ENCODE measurements around the gene PABPN1. TPM values are rescaled to one million over a fixed set of nuclear protein-coding genes. Genes with fewer than 3 reads are reported as not detected.
A peak's percentile ranks its signal among the peaks of the same experiment; 100 is the strongest.

PABPN1 gene
- polyA plus RNA-seq, 1 donor, result 199 TPM

DNA sequence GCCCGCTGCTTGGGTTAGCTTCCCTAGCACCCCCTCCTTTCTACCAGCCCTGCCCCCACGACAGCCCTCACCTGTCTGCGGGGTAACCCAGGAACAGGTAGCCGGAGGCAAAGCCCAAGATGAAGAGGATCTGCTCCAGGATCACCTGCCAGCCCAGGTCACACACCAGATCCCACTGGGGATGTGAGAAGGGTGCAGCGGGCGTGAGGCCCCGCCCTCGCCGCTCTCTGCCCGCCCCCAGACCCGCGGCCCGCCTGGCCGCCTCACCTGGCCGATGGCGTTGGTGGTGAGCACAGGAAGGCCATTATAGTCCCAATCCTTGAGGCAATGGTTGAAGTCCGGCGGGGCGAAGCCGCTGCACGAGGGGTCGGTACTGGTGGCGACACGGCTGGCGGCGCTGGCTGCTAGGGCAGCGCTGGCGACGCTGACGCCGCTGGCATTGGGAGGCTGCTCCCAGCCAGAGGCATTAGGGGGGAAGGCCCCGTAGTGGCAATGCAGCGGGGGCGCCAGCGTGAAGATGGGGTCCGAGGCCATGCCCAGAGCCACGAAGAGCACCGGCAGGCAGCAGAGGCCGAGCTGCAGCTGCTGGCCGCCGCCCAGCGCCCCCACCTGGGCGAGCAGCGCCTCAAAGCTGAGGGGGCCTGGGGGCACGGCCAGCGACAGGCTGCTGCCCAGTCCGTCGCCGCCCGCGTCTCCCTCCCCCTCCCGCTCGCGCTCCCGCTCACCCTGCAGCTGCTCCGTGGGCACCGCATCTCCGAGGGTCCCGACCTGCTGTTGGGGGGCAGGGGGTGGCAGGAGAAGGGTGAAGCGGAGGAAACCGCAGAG is 30.6 kb downstream of the PABPN1 start:
- Histone ChIP-seq H3K27ac (ENCODE audit: low read length) (no peak overlapping the region), H3K4me1 (ENCODE audit: control insufficient read depth, insufficient read depth, low read length) (peaks cover 6% of the 10 kb centered on the region), H3K27me3 (ENCODE audit: control insufficient read depth, insufficient read depth, low read length) (peaks cover 17% of the 10 kb centered on the region), H3K36me3 (ENCODE audit: control insufficient read depth, insufficient read depth, low read length) (peaks cover 3% of the 10 kb centered on the region), H3K9me3 (ENCODE audit: control insufficient read depth, low read depth, low read length) (no peaks in the 10 kb centered on the region), H3K4me3 (ENCODE audit: low read length) (peak overlapping the region; percentile 60)
- peak in 1 of 2 donors; percentile 41 for DNase-seq
- WGBS (ENCODE audit: insufficient coverage, low lambda C conversion rate), result no CpG with 5 or more reads among the region's 61 CpGs

GRCh38 chr14:23352506-23353432 is 31.5 kb downstream of the PABPN1 start, which contains the start of gene SLC22A17:
Gene SLC22A17 (minus strand): TSS chr14:23352887.
- Histone ChIP-seq H3K36me3 (ENCODE audit: control insufficient read depth, insufficient read depth, low read length) (peaks cover 5% of the 10 kb centered on the region), H3K9me3 (ENCODE audit: control insufficient read depth, low read depth, low read length) (no peaks in the 10 kb centered on the region), H3K27ac (ENCODE audit: low read length) (peak within 1 kb of the TSS; percentile 27), H3K4me1 (ENCODE audit: control insufficient read depth, insufficient read depth, low read length) (peaks cover 6% of the 10 kb centered on the region), H3K27me3 (ENCODE audit: control insufficient read depth, insufficient read depth, low read length) (peaks cover 17% of the 10 kb centered on the region), H3K4me3 (ENCODE audit: low read length) (peak within 1 kb of the TSS; percentile 60)
- WGBS (ENCODE audit: insufficient coverage, low lambda C conversion rate), result no CpG with 5 or more reads among the region's 42 CpGs
- peak; percentile 88 to 89 for DNase-seq

GRCh38 chr14:23353433-23353780 is 32.1 kb downstream of the PABPN1 start:
- no peak overlapping the region for H3K27ac ChIP-seq (ENCODE audit: low read length)
- no CpG with 5 or more reads among the region's 5 CpGs for WGBS (ENCODE audit: insufficient coverage, low lambda C conversion rate)
- peaks cover 17% of the 10 kb centered on the region for H3K27me3 ChIP-seq (ENCODE audit: control insufficient read depth, insufficient read depth, low read length)
- H3K4me1 ChIP-seq (ENCODE audit: control insufficient read depth, insufficient read depth, low read length), result peaks cover 6% of the 10 kb centered on the region
- no peaks in the 10 kb centered on the region for H3K9me3 ChIP-seq (ENCODE audit: control insufficient read depth, low read depth, low read length)
- H3K36me3 ChIP-seq (ENCODE audit: control insufficient read depth, insufficient read depth, low read length), result peaks cover 2% of the 10 kb centered on the region
- no peak for DNase-seq
- no peak overlapping the region for H3K4me3 ChIP-seq (ENCODE audit: low read length)

- peaks cover 17% of the 10 kb centered on the region for H3K27me3 ChIP-seq (ENCODE audit: control insufficient read depth, insufficient read depth, low read length)
- no peak overlapping the region for H3K27ac ChIP-seq (ENCODE audit: low read length)
- no peak overlapping the region for H3K4me3 ChIP-seq (ENCODE audit: low read length)
- peaks cover 11% of the 10 kb centered on the region for H3K36me3 ChIP-seq (ENCODE audit: control insufficient read depth, insufficient read depth, low read length)
- peaks cover 6% of the 10 kb centered on the region for H3K4me1 ChIP-seq (ENCODE audit: control insufficient read depth, insufficient read depth, low read length)
- no peak for DNase-seq
- no CpG with 5 or more reads among the region's 6 CpGs for WGBS (ENCODE audit: insufficient coverage, low lambda C conversion rate)
- H3K9me3 ChIP-seq (ENCODE audit: control insufficient read depth, low read depth, low read length), result no peaks in the 10 kb centered on the region
Observed at GRCh38 chr14:23354990-23355389, 33.7 kb downstream of the PABPN1 start.

DNA sequence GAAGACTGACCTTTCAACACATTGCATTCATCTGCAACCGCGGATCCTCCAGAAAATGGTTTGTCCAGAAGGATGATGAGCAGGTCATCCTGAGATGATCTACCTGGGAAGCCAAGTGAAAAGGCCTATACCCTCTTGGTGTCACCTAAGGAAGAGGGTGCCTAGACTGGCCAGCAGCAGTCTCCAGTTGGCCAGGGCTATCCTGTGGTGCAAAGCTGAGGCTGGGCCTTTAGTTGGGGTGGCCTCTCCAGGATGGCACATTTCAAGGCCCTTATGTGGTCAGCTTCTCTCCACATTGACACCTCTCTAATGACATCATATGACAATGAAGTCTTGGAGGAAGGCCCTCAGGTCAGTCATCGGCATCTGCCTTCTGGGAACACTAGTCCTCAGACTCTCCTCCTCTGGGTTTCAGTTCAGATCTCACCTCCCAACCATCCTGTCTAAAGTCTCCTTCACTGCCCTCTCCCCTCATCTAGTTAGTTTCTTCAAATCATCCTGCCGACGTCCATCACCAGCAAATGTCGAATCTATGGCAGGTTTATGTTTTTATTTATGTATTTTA is 34.7 kb downstream of the PABPN1 start:
- no CpG with 5 or more reads among the region's 6 CpGs for WGBS (ENCODE audit: insufficient coverage, low lambda C conversion rate)
- peaks cover 17% of the 10 kb centered on the region for H3K27me3 ChIP-seq (ENCODE audit: control insufficient read depth, insufficient read depth, low read length)
- no peak overlapping the region for H3K27ac ChIP-seq (ENCODE audit: low read length)
- H3K9me3 ChIP-seq (ENCODE audit: control insufficient read depth, low read depth, low read length), result no peaks in the 10 kb centered on the region
- H3K4me3 ChIP-seq (ENCODE audit: low read length), result no peak overlapping the region
- peaks cover 14% of the 10 kb centered on the region for H3K36me3 ChIP-seq (ENCODE audit: control insufficient read depth, insufficient read depth, low read length)
- peaks cover 6% of the 10 kb centered on the region for H3K4me1 ChIP-seq (ENCODE audit: control insufficient read depth, insufficient read depth, low read length)
- no peak for DNase-seq

DNA sequence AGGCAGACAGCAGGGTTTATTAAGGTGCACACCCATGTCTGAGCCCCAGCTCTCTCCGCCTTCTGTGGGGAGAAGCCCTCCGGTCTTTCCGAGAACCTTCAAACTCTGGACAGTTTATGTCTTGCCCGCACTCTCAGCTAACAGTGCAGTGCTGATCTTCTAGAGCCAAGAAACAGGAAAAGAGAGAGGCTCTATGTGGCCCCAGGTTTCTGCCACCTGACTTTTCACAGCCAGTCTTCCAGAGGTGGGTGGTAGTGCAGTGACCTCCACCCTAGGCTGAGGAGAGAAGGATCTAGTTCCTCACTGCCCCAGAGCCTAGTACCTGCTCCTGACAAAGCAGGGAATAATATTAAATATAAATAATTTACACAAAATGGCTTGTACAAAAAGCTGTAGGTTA is 35.4 kb downstream of the PABPN1 start:
- H3K27ac ChIP-seq (ENCODE audit: low read length), result no peak overlapping the region
- H3K36me3 ChIP-seq (ENCODE audit: control insufficient read depth, insufficient read depth, low read length), result peaks cover 14% of the 10 kb centered on the region
- no peak for DNase-seq
- no peaks in the 10 kb centered on the region for H3K9me3 ChIP-seq (ENCODE audit: control insufficient read depth, low read depth, low read length)
- no peak overlapping the region for H3K4me3 ChIP-seq (ENCODE audit: low read length)
- peaks cover 6% of the 10 kb centered on the region for H3K4me1 ChIP-seq (ENCODE audit: control insufficient read depth, insufficient read depth, low read length)
- WGBS (ENCODE audit: insufficient coverage, low lambda C conversion rate), result no CpG with 5 or more reads among the region's 4 CpGs
- H3K27me3 ChIP-seq (ENCODE audit: control insufficient read depth, insufficient read depth, low read length), result peaks cover 15% of the 10 kb centered on the region

GRCh38 chr14:23357261-23357660 is 36.0 kb downstream of the PABPN1 start:
- peaks cover 11% of the 10 kb centered on the region for H3K27me3 ChIP-seq (ENCODE audit: control insufficient read depth, insufficient read depth, low read length)

DNA sequence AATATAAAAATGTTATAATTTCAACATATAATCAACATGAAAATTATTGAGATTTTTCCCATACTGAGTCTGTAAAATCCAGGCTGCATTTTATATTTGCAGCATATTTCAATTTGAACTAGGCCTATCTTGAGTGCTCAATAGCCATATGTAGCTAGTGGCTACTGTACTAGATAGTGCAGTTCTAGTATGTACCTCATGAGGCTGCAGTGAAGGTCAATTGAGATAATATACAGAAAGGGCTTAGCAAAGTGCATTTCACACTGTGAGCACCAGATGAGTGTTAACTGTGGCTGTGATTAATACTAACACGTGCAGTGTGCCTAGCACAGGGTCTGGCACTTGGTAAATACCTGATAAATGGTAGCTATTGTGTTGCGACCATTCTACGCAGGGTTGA is 36.8 kb downstream of the PABPN1 start:
- WGBS (ENCODE audit: insufficient coverage, low lambda C conversion rate), result no CpG with 5 or more reads among the region's 3 CpGs
- H3K4me3 ChIP-seq (ENCODE audit: low read length), result no peak overlapping the region
- no peak for DNase-seq
- no peak overlapping the region for H3K27ac ChIP-seq (ENCODE audit: low read length)
- peaks cover 14% of the 10 kb centered on the region for H3K36me3 ChIP-seq (ENCODE audit: control insufficient read depth, insufficient read depth, low read length)
- H3K9me3 ChIP-seq (ENCODE audit: control insufficient read depth, low read depth, low read length), result no peaks in the 10 kb centered on the region
- peaks cover 3% of the 10 kb centered on the region for H3K4me1 ChIP-seq (ENCODE audit: control insufficient read depth, insufficient read depth, low read length)
- peaks cover 11% of the 10 kb centered on the region for H3K27me3 ChIP-seq (ENCODE audit: control insufficient read depth, insufficient read depth, low read length)

More at GRCh38 chr14:23357261-23357660, 36.0 kb downstream of the PABPN1 start:
- H3K4me1 ChIP-seq (ENCODE audit: control insufficient read depth, insufficient read depth, low read length), result peaks cover 6% of the 10 kb centered on the region
- DNase-seq, result no peak
- no peaks in the 10 kb centered on the region for H3K9me3 ChIP-seq (ENCODE audit: control insufficient read depth, low read depth, low read length)
- no peak overlapping the region for H3K4me3 ChIP-seq (ENCODE audit: low read length)
- no CpG with 5 or more reads among the region's 8 CpGs for WGBS (ENCODE audit: insufficient coverage, low lambda C conversion rate)
- peaks cover 14% of the 10 kb centered on the region for H3K36me3 ChIP-seq (ENCODE audit: control insufficient read depth, insufficient read depth, low read length)
- H3K27ac ChIP-seq (ENCODE audit: low read length), result no peak overlapping the region

- peaks cover 6% of the 10 kb centered on the region for H3K27me3 ChIP-seq (ENCODE audit: control insufficient read depth, insufficient read depth, low read length)
- no peak overlapping the region for H3K4me3 ChIP-seq (ENCODE audit: low read length)
- WGBS (ENCODE audit: insufficient coverage, low lambda C conversion rate), result 88% methylated on average over 2 of the region's 12 CpGs
- H3K4me1 ChIP-seq (ENCODE audit: control insufficient read depth, insufficient read depth, low read length), result no peaks in the 10 kb centered on the region
- no peaks in the 10 kb centered on the region for H3K9me3 ChIP-seq (ENCODE audit: control insufficient read depth, low read depth, low read length)
- peaks cover 16% of the 10 kb centered on the region for H3K36me3 ChIP-seq (ENCODE audit: control insufficient read depth, insufficient read depth, low read length)
- no peak overlapping the region for H3K27ac ChIP-seq (ENCODE audit: low read length)
- no peak for DNase-seq
Observed at GRCh38 chr14:23358553-23359166, 37.4 kb downstream of the PABPN1 start.

DNA sequence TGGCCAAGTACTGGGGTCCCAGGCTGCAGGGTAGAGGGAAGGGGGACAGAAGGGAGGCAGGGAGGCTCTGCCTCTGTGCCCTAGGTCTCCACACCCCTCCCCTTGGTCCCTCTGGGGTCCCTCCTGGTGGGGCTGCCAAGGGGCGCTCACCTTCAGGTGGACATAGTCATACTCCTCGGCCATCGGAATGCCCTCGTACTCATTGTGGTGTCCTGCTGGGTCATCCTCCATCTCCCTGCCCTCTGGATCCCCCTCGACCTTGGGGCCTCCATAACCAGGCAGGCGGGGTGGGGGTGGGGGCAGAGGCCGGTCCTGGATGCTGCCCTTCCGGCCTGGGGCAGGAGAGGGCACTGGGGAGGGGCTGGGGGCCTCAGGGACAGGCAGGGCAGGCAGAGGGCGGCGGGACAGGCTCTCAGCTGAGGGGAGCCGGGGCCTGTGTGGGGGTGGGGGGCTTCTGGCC is 37.9 kb downstream of the PABPN1 start:
- Histone ChIP-seq H3K27me3 (ENCODE audit: control insufficient read depth, insufficient read depth, low read length) (peaks cover 5% of the 10 kb centered on the region), H3K36me3 (ENCODE audit: control insufficient read depth, insufficient read depth, low read length) (peaks cover 16% of the 10 kb centered on the region), H3K9me3 (ENCODE audit: control insufficient read depth, low read depth, low read length) (no peaks in the 10 kb centered on the region), H3K4me1 (ENCODE audit: control insufficient read depth, insufficient read depth, low read length) (peaks cover 4% of the 10 kb centered on the region), H3K27ac (ENCODE audit: low read length) (no peak overlapping the region), H3K4me3 (ENCODE audit: low read length) (no peak overlapping the region)
- no peak for DNase-seq
- WGBS (ENCODE audit: insufficient coverage, low lambda C conversion rate), result no CpG with 5 or more reads among the region's 11 CpGs

All from large intestine (tissue), 3 donors.